Measurements from ENCODE around the gene PLD2.

Gene PLD2

GRCh38 chr17:4789951-4790704, 16.8 kb upstream of the PLD2 start:
- TF ChIP-seq CTCF (IDR thresholded peaks at IDR 0.05; ENCODE audit: insufficient read depth, low read depth, low read length, missing control alignments), result peak; percentile 33
- peak overlapping the region; percentile 77 for H3K4me3 ChIP-seq (ENCODE audit: low read length)
- DNase-seq (ENCODE audit: low read depth), result peak; percentile 99

- H3K4me3 ChIP-seq (ENCODE audit: low read length), result peak overlapping the region; percentile 77
- no peak for DNase-seq (ENCODE audit: low read depth)
- TF ChIP-seq CTCF (IDR thresholded peaks at IDR 0.05; ENCODE audit: insufficient read depth, low read depth, low read length, missing control alignments), result no peak
Observed at GRCh38 chr17:4790705-4791088, 16.3 kb upstream of the PLD2 start.

GRCh38 chr17:4795168-4795567, 11.8 kb upstream of the PLD2 start:
- TF ChIP-seq CTCF (IDR thresholded peaks at IDR 0.05; ENCODE audit: insufficient read depth, low read depth, low read length, missing control alignments), result no peak
- no peak overlapping the region for H3K4me3 ChIP-seq (ENCODE audit: low read length)
- DNase-seq (ENCODE audit: low read depth), result no peak

- TF ChIP-seq CTCF (IDR thresholded peaks at IDR 0.05; ENCODE audit: insufficient read depth, low read depth, low read length, missing control alignments), result no peak
- H3K4me3 ChIP-seq (ENCODE audit: low read length), result peak overlapping the region; percentile 100
- peak; percentile 50 for DNase-seq (ENCODE audit: low read depth)
Observed at GRCh38 chr17:4796552-4796920, 10.4 kb upstream of the PLD2 start.

- no peak overlapping the region for H3K4me3 ChIP-seq (ENCODE audit: low read length)
- TF ChIP-seq CTCF (IDR thresholded peaks at IDR 0.05; ENCODE audit: insufficient read depth, low read depth, low read length, missing control alignments), result no peak
- peak; percentile 43 for DNase-seq (ENCODE audit: low read depth)
Observed at GRCh38 chr17:4800462-4801196, 6.3 kb upstream of the PLD2 start.

- H3K4me3 ChIP-seq (ENCODE audit: low read length), result no peak within 1 kb of the TSS
- no peak for TF ChIP-seq CTCF (IDR thresholded peaks at IDR 0.05; ENCODE audit: insufficient read depth, low read depth, low read length, missing control alignments)
- no peak for DNase-seq (ENCODE audit: low read depth)
Observed at GRCh38 chr17:4802228-4802627, 4.7 kb upstream of the PLD2 start, which contains the start of gene C17orf114. Gene C17orf114 (minus strand): TSS chr17:4802328.
